IPS-18a (cell line): ENCODE measurements around the gene DENND4C.
"Not testable (repeated sequence)": the region's sequence is repeated elsewhere in the genome, so short reads cannot be mapped to it uniquely, and the experiment has no call there.

Experiments
- H3K27ac ChIP-seq: one replicate; pipeline ENCODE4 v1.5.1; 2013; ENCODE audit warnings: low read length
- H3K27me3 ChIP-seq: one replicate; pipeline ENCODE4 v1.6.1; 2013; ENCODE audit warnings: mild to moderate bottlenecking, low read length; ENCODE audit not compliant: control insufficient read depth, insufficient read depth
- H3K36me3 ChIP-seq: one replicate; pipeline ENCODE4 v1.6.1; 2013; ENCODE audit warnings: low read depth, low read length; ENCODE audit not compliant: control insufficient read depth
- H3K4me1 ChIP-seq: one replicate; pipeline ENCODE4 v1.6.1; 2013; ENCODE audit warnings: low read depth, low read length; ENCODE audit not compliant: control insufficient read depth
- H3K4me3 ChIP-seq: one replicate; pipeline ENCODE4 v1.5.1; 2013; ENCODE audit warnings: low read length
- H3K9ac ChIP-seq: one replicate; pipeline ENCODE4 v1.6.1; 2013; ENCODE audit warnings: mild to moderate bottlenecking, low read length, moderate library complexity
- H3K9me3 ChIP-seq: one replicate; pipeline ENCODE4 v1.6.1; 2013; ENCODE audit warnings: low read depth, low read length; ENCODE audit not compliant: control insufficient read depth

Gene DENND4C

GRCh38 chr9:19229595-19230354 lies 718 bp upstream of the DENND4C start:
- peak overlapping the region; percentile 94 for H3K27ac ChIP-seq
- H3K9me3 ChIP-seq: no peaks in the 10 kb centered on the region
- peak overlapping the region; percentile 82 for H3K4me3 ChIP-seq
- H3K36me3 ChIP-seq: no peaks in the 10 kb centered on the region
- H3K9ac ChIP-seq: peak overlapping the region; percentile 97
- peaks cover 17% of the 10 kb centered on the region for H3K4me1 ChIP-seq
- no peaks in the 10 kb centered on the region for H3K27me3 ChIP-seq

GRCh38 chr9:19231126-19231903 lies 822 bp downstream of the DENND4C start:
- no peaks in the 10 kb centered on the region for H3K27me3 ChIP-seq
- H3K9ac ChIP-seq: peak overlapping the region; percentile 80
- H3K4me1 ChIP-seq: peaks cover 17% of the 10 kb centered on the region

GRCh38 chr9:19231904-19232822 lies 1.7 kb downstream of the DENND4C start:
- H3K4me1 ChIP-seq: peaks cover 17% of the 10 kb centered on the region
- H3K27ac ChIP-seq: no peak overlapping the region
- H3K9ac ChIP-seq: no peak overlapping the region
- peak overlapping the region; percentile 82 for H3K4me3 ChIP-seq
- H3K27me3 ChIP-seq: no peaks in the 10 kb centered on the region
- no peaks in the 10 kb centered on the region for H3K9me3 ChIP-seq
- no peaks in the 10 kb centered on the region for H3K36me3 ChIP-seq

More at GRCh38 chr9:19231126-19231903, 822 bp downstream of the DENND4C start:
- H3K27ac ChIP-seq: no peak overlapping the region
- H3K36me3 ChIP-seq: no peaks in the 10 kb centered on the region
- H3K4me3 ChIP-seq: peak overlapping the region; percentile 82
- H3K9me3 ChIP-seq: no peaks in the 10 kb centered on the region

- Histone ChIP-seq H3K27me3 (no peaks in the 10 kb centered on the region), H3K9ac (no peak overlapping the region), H3K4me1 (peaks cover 17% of the 10 kb centered on the region), H3K27ac (no peak overlapping the region), H3K9me3 (no peaks in the 10 kb centered on the region), H3K4me3 (peak overlapping the region; percentile 82), H3K36me3 (no peaks in the 10 kb centered on the region)
These were observed 2.3 kb downstream of the DENND4C start for GRCh38 chr9:19232823-19233194.

- Histone ChIP-seq H3K27ac (no peak overlapping the region), H3K4me1 (peaks cover 17% of the 10 kb centered on the region), H3K9me3 (no peaks in the 10 kb centered on the region), H3K36me3 (no peaks in the 10 kb centered on the region), H3K9ac (no peak overlapping the region), H3K27me3 (no peaks in the 10 kb centered on the region), H3K4me3 (no peak overlapping the region)
These were observed 2.9 kb downstream of the DENND4C start for GRCh38 chr9:19233344-19233743.

GRCh38 chr9:19239955-19240354 lies 9.5 kb downstream of the DENND4C start:
- Histone ChIP-seq H3K27me3 (no peaks in the 10 kb centered on the region), H3K27ac (no peak overlapping the region), H3K36me3 (peaks cover 4% of the 10 kb centered on the region), H3K4me1 (no peaks in the 10 kb centered on the region), H3K9me3 (no peaks in the 10 kb centered on the region), H3K9ac (no peak overlapping the region), H3K4me3 (no peak overlapping the region)

- Histone ChIP-seq H3K4me1 (no peaks in the 10 kb centered on the region), H3K36me3 (peaks cover 4% of the 10 kb centered on the region), H3K27ac (no peak overlapping the region), H3K9ac (no peak overlapping the region), H3K4me3 (no peak overlapping the region), H3K27me3 (no peaks in the 10 kb centered on the region), H3K9me3 (no peaks in the 10 kb centered on the region)
These were observed 11.2 kb downstream of the DENND4C start for GRCh38 chr9:19241728-19242127.

GRCh38 chr9:19243366-19244033 lies 13.0 kb downstream of the DENND4C start:
- Histone ChIP-seq H3K4me3 (no peak overlapping the region), H3K9ac (no peak overlapping the region), H3K36me3 (peaks cover 4% of the 10 kb centered on the region), H3K27ac (no peak overlapping the region), H3K9me3 (no peaks in the 10 kb centered on the region), H3K27me3 (no peaks in the 10 kb centered on the region), H3K4me1 (no peaks in the 10 kb centered on the region)

GRCh38 chr9:19246891-19247290 lies 16.4 kb downstream of the DENND4C start:
- H3K27me3 ChIP-seq: no peaks in the 10 kb centered on the region
- H3K4me3 ChIP-seq: no peak overlapping the region

GRCh38 chr9:19247420-19247819 lies 16.9 kb downstream of the DENND4C start:
- no peaks in the 10 kb centered on the region for H3K36me3 ChIP-seq
- no peaks in the 10 kb centered on the region for H3K27me3 ChIP-seq
- H3K9me3 ChIP-seq: no peaks in the 10 kb centered on the region
- peaks cover 5% of the 10 kb centered on the region for H3K4me1 ChIP-seq
- no peak overlapping the region for H3K27ac ChIP-seq
- no peak overlapping the region for H3K4me3 ChIP-seq
- H3K9ac ChIP-seq: no peak overlapping the region

More at GRCh38 chr9:19246891-19247290, 16.4 kb downstream of the DENND4C start:
- Histone ChIP-seq H3K36me3 (no peaks in the 10 kb centered on the region), H3K9me3 (no peaks in the 10 kb centered on the region), H3K4me1 (peaks cover 5% of the 10 kb centered on the region), H3K9ac (no peak overlapping the region), H3K27ac (no peak overlapping the region)

GRCh38 chr9:19250346-19250745 lies 19.9 kb downstream of the DENND4C start:
- not testable (repeated sequence) for H3K9ac ChIP-seq, H3K4me3 ChIP-seq, H3K9me3 ChIP-seq, H3K4me1 ChIP-seq, H3K27ac ChIP-seq, H3K27me3 ChIP-seq, H3K36me3 ChIP-seq
